HG03159 (cell line): ENCODE results near the gene SAC3D1.

Source experiments
- ATAC-seq: cut with Tn5 transposase; IDR thresholded peaks from one replicate; pipeline ENCODE4 v1.9.1; 2021; ENCODE audit warnings: mild to moderate bottlenecking, moderate library complexity; ENCODE audit not compliant: unreplicated experiment

Gene SAC3D1

GRCh38 chr11:65059523-65059922 is 18.5 kb downstream of the SAC3D1 start:
- ATAC-seq, result no peak

- no peak for ATAC-seq
These were observed 19.2 kb downstream of the SAC3D1 start for GRCh38 chr11:65059959-65060824.

GRCh38 chr11:65060913-65061408 is 20.0 kb downstream of the SAC3D1 start:
- no peak for ATAC-seq

- no peak for ATAC-seq
These were observed 22.5 kb downstream of the SAC3D1 start for GRCh38 chr11:65063532-65063931.

GRCh38 chr11:65064847-65065240 is 23.8 kb downstream of the SAC3D1 start:
- ATAC-seq, result no peak

GRCh38 chr11:65065851-65066250 is 24.8 kb downstream of the SAC3D1 start:
- no peak for ATAC-seq

- no peak for ATAC-seq
These were observed 25.3 kb downstream of the SAC3D1 start for GRCh38 chr11:65066315-65066714.

GRCh38 chr11:65066805-65067291 is 25.8 kb downstream of the SAC3D1 start:
- no peak for ATAC-seq

- ATAC-seq, result no peak
These were observed 26.4 kb downstream of the SAC3D1 start for GRCh38 chr11:65067446-65067845.

- ATAC-seq, result no peak
These were observed 28.2 kb downstream of the SAC3D1 start for GRCh38 chr11:65069217-65069616.

- no peak for ATAC-seq
These were observed 31.1 kb downstream of the SAC3D1 start for GRCh38 chr11:65071907-65072630.

- no peak for ATAC-seq
These were observed 31.6 kb downstream of the SAC3D1 start for GRCh38 chr11:65072631-65072966.

- ATAC-seq, result no peak
These were observed 36.4 kb downstream of the SAC3D1 start for GRCh38 chr11:65077451-65077850.

GRCh38 chr11:65078151-65078550 is 37.1 kb downstream of the SAC3D1 start:
- no peak for ATAC-seq

GRCh38 chr11:65078786-65079342 is 37.9 kb downstream of the SAC3D1 start:
- ATAC-seq, result no peak

- ATAC-seq, result peak; percentile 16
These were observed 42.3 kb downstream of the SAC3D1 start for GRCh38 chr11:65083134-65083833.

- peak; percentile 80 for ATAC-seq
These were observed 43.0 kb downstream of the SAC3D1 start, which contains the start of the genes CDCA5 and ZFPL1 for GRCh38 chr11:65083834-65084597. Gene CDCA5 (minus strand): TSS chr11:65084040. CDS start chr11:65083978, 62 bp downstream. Gene ZFPL1 (plus strand): TSS chr11:65084222. CDS start chr11:65084699, 477 bp downstream.

- ATAC-seq, result peak; percentile 4
These were observed 43.8 kb downstream of the SAC3D1 start for GRCh38 chr11:65084598-65085375.

GRCh38 chr11:65085446-65085845 is 44.4 kb downstream of the SAC3D1 start:
- ATAC-seq, result no peak
